ENCODE measurements around the gene C7orf57. TPM values are rescaled to one million over a fixed set of nuclear protein-coding genes. Genes with fewer than 3 reads are reported as not detected.

C7orf57 gene
- polyA plus RNA-seq, 1 donor: not detected

DNA sequence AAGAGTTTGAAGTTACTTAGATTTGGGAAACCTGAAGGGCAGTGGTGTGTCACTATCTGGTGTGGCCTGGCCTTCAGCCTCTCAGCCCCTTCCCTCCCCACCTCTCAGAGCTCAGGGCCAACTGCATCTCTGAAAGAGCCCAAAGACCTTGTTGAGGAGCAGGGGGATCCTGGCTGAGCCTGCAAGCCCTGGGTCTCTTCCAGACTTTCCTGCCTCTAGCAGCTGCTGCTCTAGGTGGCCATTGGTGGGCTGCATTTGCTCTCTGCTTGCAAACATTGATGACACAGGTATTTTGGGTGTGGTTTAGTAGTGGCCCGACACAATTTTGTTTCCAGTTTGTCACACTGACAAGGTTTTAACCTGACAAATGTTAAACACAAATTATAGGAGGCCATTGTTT lies 50.6 kb downstream of the C7orf57 start:
- no peak for DNase-seq

DNA sequence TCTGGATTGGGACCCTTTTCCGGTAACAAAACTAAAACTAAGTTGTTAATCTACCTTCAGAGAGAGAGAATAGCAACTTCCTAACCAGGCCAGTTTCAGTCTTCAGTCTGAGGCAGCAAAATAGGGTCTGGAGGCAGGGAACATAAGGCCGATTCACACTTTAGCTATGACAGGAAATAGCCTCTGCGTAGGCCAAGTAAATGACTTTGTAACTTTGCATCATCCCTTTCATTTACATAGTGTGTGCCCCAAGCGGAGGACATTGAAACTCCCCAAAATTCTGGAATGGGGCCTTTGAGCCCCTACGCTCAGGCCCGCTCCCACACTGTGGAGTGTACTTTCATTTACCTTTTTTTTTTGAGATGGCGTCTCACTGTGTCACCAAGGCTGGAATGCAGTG lies 52.0 kb downstream of the C7orf57 start:
- no peak for DNase-seq

DNA sequence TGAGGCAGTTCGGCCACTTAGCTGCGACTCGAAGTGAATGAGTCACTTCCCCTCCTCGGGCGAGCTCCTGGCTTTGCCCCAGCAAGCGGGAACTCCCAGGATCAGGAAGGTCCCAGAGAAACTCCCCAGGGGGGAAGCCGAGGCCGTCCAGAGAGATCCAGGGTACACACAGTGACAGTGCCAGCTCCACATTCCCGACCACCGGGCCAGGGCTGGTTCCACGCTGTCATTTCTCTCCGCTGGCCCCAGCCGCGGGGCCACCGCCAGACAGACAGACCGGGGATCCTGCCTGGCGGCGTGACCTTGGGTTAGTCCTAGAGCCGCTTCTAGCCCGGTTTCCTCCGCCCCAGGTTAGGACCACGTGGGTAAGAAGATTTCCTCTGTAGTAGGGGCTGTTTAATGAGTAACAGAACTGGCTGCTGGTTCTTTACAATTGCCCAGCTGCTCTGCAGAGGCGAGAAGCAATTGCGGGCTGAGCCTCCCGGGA lies 53.3 kb downstream of the C7orf57 start:
- DNase-seq: peak; percentile 42

DNA sequence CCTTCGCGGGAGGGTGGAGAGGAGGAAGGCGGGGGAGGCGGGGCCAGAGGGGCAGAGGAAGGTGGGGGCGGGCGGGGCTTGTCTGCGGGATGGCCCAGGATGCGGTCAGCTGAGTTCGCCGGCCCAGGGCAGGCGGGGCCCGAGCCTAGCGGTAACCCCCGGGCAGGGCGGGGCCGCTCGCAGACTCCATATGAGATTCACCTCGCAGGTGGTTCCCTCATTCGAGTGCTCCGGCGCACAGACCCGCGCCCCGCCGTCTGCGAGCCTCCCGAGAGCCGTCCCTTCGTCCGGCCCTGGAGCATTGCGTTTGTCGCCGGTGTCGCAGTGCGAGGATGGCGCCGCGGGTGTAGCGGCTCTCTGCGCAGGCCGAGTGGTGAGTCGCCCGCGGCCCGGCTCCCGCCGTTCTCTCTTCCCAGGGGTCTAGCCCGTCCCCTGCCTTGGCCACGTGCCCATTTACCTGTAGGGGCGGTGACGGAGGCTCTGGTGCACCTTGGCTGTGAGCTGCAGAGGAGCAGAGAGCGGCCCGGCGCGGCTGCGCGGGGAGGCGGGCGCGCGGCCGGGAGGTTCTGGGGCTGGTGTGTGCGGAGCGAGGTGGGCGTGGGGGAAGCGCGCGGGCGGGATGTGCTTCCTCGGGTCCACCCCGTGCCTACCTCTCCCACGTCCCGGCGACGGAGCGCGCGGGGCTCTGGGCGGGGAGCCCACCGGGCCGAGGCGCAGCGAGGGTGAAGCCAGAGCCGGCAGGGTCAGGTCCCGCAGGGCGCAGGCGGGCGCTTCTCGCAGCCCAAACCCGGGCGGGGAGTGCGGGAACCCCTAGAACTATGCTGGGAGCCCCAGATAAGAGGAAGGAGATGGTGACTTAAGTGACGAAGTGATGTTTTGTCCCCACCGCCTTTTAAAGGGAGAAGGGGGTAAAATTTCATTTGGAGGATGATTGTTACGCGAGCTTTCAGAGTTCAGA lies 54.0 kb downstream of the C7orf57 start, which contains the start of gene UPP1:
UPP1 (plus strand) TSS at position 220 of the 958 bp plus-strand sequence. CDS start 5,519 bp downstream, outside the sequence.
- DNase-seq: peak; percentile 19

DNA sequence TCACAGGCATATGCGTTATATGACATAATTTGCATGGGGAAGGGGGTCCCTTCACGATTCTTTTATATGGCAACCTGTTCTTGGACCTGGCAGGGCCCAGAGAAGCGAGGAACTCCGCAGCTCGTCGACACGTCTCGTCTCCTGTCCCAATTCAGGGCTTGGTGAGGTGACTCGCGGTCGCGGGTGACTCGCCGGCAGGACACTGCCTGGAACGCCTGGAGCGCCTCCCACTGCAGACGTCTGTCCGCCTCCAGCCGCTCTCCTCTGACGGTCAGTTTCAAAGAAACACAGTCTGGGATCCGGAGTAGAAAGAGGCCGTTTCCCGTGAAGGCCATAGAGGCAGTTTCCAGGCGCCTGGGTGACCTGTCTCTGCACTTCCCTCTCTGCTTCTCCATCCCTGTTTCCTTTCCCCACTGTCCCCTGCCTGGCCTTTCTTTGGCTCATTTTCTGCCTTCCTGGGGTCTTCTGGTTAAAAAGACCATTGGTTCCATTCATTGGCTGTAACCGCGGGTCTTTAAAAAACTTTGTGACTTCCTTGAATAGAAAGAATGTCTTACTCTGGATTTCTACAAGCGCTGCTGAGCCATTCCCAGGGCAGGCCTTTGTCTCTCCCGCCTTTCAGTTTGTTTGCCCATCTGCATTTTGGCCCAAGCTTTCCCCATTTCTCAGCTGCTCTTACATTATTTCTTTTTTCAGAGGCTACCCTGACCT lies 54.9 kb downstream of the C7orf57 start:
- peak; percentile 14 for DNase-seq

DNA sequence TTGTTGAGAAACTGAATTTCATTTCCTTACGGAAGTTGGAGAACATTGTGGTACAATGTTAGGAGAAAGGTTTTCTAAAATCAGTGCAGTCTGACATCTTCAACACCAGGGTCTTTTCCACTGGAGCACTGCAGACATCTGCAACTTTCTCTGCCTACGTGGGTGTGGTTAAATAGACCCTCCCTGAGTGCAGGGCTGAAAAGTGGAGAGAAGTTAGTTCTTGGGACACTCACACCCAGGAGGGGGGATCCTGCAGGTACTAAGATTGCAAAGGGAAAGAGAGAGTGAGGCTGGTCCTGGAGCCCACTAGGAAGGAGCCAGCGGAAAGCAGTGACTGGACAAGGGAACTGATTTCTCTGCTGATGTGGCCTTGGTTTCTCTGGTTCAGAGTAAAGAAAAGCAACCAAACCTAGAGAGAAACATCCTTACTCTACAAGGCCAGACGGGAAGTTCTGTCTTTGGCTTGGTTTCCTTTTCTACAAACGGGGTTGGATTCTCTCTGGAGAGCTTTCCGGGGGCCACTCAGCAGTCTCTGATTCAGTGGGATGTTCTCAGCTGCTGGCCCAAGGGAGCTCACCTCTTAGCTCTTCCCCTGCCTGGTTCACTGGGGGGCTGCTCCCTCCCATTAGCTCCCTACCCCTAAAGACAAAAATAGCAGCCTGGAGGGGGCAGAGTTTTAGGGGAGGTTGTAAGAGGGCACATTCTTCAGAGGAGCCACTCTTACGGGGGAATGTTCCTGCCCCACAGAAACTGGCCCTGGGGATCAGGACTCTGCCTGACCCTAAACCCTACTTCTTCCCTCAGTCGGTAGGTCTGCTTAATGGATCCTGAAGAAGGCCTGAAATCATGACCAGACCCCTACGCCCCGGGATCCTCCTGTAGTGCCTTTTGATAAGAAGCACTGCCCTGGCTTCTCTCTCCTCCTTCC lies 56.4 kb downstream of the C7orf57 start:
- no peak for DNase-seq

DNA sequence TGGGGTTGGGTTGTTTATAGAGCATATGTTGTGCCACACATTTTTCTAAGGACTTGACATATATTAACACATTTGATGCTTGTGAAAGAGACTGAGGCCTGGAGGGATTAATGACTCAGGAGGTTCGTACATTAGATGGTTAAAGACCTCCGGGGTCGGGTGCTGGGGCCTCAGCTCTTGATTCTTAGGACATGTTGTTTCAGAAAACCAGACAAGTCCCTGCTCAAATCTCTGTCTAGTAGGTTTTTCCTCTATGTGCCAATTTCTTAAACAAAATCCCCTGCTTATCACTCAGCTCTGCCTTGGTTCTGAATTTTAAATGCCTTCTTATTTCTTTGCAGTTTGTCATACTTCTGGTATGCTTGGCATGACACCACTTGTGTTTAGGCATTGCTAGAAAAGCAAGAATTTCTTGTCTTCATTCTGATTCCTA lies 59.5 kb downstream of the C7orf57 start:
- no peak for DNase-seq

DNA sequence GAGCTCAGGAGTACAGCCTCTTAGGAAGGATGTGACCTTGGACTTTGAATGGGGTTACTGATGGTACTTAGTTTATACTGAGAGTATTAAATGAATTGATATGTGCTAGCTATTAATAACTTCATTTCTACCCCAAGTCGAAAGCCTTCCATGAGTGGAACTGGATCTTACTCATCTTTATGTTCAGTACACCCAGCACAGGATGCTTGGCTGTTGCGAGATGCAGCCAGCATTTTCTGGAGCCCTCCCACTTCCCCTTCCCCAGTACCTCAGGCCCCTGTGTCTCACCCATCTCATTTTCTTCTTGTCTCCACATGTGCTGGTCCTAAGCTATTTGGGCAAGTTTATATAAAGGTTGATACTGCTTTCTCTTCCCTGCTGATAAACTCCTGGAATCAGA lies 60.9 kb downstream of the C7orf57 start:
- DNase-seq: no peak

DNA sequence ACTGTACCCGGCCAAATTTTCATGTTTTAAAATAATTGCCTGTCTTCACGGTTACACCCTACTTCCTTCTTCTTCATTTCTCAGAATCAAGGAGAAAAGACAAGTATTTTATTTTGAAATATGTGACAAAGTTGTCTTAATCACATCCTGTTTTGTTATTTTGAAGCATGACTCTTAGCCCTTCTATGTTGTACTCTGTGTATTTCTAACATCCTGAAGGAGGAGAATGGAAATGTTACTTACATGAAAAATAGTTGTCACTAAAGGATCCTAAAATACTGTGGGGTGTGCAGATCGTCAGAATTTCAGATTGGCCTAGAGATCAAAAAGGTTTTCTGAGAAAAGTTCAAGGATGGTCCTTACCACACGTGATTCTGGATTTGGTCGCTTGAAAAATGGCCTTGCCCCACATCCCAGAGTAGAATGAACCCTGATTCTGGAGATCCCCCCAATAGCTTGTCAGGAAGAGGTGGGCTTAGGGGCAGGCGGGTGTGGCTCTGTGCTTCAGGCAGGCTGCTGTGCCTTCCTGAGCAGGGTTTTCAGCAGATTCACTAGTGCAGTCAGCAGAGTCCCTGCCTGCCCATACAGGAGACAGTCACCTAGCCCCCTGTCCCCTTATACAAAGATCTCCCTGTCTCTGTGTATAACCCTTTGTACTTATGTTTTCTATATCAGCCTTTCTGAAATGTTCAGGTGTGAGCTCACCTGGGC lies 62.3 kb downstream of the C7orf57 start:
- no peak for DNase-seq

DNA sequence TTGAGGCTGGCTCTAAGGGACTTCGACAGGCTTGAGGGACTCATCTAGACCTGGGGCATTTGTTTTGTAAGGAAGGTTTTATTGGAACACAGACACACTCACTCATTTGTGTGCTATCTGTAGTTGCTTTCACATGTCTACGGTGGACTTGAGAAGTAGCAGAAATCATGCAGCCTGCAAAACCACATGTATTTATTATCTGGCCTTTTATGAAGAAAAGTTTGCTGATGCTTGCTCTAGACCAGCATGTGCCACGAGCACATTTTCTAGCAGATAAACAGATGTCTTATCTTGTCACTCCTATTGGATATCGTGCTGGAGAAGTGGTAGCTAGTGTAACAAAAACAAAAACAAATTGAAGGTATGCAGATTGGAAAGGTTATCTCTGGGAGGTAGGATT lies 63.5 kb downstream of the C7orf57 start:
- DNase-seq: no peak

DNA sequence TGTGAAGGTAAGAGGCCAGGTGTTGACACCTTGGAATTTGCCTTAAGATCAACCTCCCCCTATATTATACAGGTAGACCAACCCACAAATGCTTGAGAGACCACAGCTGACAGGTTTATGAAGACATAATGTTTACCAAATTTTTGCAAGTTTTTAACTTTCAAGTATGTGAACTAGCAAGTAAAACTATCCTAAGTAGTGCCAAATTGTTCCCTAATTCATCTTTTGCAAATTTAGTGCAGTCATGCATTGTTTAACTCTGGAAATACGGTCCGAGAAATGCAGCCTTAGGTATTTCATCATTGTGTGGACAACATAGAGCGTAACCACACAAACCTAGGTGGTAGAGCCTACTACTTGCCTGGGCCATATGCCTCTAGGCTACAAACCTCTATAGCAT lies 64.4 kb downstream of the C7orf57 start:
- no peak for DNase-seq

DNA sequence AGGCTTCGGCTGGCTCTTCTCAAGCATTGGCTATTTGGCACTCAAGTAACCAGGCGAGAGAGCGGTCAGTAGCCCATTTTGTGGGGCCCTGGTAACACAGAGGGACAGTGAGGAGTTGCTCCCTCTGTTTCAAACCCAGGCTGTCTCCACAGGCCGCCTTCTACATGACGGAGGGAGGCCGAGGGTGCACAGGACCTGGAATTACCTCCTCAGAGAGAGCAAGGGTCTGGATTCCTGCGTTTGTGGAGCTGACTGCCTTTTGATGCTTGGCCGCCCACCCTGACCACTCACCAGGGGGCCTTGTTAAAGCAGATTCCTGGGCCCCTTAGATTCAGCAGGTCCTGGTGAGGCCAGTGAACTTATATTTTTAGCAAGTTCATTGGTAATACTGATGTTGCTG lies 66.0 kb downstream of the C7orf57 start:
- DNase-seq: no peak

DNA sequence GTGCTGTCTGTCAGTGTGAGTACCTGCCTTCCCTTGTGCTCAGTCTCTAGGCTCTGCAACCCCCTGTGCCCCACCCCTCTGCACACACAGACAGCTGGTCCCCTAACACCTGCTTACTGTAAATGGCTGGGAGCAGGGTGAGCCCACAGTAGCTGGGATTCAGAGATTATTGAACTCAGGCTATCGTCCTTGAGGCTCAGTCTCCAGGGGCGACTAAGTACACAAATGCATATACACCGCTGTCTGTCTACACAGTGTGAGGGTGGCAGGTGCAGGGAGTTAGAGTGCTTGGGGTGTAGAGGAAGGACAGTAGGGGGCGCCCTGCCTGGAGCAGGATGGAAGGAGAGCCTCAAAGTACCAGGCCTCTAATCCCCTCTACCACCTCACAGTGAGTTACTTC lies 66.6 kb downstream of the C7orf57 start:
- no peak for DNase-seq

DNA sequence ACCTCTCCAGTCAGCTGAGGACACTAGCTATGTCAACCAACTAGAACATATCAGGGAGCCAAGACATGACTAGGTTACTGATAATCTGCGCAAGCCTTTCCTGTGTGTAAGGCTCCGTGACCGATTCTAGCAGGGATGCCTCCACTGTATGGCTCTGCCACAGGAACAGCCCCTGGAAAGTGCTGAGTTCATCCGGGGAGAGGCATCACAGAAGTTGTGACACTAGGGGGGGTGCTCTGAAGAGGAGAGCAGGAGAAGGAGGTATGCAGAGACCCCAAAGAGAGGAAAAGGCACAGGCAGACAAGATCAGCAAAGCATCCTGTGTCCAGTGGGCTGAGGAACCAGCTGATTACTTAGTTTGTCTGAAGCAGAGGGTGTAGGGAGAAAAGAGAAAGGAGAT lies 67.2 kb downstream of the C7orf57 start:
- no peak for DNase-seq

DNA sequence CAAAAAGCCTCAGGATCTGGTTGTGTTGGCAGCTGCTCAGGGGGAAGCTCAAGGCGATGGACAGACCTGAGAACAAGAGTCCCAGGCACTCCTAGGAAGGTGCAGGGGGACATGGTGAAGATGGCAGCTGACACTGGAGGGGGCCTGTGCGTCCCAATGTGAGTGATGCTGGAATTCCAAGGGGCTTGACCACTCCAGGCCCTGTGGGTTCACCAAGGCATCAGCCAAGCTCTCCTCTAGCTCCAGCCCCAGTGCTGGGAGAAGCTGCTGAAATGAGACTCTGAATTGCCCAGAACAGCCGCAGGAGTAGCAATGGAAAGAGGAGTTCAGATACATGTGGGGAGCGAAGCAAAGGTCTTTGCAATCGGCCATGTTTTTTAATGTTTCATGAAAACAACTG lies 69.7 kb downstream of the C7orf57 start:
- no peak for DNase-seq

DNA sequence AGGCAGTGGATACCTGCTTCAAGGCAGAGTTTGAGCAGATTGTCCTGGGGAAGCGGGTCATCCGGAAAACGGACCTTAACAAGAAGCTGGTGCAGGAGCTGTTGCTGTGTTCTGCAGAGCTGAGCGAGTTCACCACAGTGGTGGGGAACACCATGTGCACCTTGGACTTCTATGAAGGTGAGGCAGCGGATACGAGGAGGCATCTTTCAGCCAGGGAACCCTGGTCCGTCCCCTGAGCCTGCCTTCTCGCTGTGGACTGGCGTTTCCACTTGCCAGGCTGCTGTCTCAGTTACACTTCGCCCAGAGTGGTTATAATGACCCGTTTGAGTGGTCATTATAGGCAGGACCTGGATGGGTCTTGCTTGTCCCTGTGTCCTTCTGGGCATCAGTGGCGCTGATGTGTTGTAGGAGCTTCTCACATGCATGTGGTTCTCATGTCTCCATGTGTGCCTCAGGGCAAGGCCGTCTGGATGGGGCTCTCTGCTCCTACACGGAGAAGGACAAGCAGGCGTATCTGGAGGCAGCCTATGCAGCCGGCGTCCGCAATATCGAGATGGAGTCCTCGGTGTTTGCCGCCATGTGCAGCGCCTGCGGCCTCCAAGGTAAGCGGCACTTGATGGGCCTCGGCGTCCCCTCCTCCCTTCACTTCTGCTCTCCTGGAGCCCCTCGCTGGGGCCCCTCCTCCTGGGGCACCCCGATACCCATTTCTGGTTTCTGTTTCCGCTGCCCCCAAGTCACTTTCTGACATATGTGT lies 71.7 kb downstream of the C7orf57 start:
- DNase-seq: no peak

DNA sequence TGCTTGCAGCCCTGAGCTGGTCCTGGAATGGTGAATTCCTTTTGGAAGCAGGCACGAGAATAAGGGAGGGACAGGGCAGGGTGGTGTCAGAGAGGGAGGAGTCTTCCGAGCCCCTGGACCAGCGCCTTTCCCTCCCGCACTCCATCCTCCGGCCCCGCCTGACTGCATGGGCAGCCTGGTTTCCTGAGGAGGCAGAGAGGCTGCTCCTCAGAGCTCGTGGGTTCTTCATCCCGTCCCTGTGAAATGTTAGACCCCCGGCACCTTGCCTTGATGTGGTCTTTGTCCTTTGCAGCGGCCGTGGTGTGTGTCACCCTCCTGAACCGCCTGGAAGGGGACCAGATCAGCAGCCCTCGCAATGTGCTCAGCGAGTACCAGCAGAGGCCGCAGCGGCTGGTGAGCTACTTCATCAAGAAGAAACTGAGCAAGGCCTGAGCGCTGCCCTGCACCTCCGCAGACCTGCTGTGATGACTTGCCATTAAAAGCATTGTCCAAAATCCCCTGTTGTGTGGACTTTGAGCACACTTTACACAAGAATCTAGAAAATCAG lies 72.7 kb downstream of the C7orf57 start:
- DNase-seq: no peak

DNA sequence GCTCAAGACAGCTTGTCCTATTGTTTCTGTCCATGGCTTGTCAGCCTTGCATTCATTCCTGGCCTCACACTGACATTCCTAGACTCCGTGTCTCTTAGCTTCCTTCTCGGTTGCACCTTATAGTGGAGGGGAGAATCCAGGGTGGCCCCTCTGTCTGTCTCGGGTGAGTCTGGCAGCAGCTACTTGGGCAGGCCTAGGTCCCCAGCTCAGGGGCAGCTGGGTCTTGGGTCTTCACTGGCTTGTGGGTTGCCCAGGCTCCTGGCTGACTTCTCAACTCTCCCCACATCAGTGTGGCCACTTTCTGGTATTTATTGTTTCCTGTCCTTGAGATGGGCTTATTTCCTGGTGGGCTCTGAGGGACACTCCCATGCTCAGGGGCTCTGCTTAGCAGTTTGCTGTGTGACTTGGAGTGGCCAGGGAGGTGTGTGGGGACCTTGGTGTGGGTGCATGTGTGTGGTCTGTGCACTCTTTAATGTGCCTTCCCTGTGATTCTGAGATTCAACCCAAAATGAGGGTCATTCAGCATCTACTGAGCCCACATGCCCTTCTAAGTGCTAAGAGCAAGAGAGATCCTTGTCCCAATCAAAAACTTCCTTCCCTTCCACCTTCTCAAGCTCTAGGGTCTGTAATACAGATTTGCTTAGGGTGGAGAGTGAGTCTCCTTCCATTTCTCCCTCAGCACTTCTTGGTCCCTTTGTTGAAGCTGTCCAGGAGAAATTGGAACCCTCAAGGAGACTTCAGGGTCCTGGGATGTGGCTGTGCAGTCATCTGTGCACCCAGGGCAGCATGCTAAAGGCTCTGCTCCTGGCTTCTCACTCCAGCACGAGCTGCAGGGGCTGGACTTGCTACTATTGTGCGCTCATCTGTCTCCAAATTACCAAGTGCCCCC lies 73.9 kb downstream of the C7orf57 start:
- no peak for DNase-seq

DNA sequence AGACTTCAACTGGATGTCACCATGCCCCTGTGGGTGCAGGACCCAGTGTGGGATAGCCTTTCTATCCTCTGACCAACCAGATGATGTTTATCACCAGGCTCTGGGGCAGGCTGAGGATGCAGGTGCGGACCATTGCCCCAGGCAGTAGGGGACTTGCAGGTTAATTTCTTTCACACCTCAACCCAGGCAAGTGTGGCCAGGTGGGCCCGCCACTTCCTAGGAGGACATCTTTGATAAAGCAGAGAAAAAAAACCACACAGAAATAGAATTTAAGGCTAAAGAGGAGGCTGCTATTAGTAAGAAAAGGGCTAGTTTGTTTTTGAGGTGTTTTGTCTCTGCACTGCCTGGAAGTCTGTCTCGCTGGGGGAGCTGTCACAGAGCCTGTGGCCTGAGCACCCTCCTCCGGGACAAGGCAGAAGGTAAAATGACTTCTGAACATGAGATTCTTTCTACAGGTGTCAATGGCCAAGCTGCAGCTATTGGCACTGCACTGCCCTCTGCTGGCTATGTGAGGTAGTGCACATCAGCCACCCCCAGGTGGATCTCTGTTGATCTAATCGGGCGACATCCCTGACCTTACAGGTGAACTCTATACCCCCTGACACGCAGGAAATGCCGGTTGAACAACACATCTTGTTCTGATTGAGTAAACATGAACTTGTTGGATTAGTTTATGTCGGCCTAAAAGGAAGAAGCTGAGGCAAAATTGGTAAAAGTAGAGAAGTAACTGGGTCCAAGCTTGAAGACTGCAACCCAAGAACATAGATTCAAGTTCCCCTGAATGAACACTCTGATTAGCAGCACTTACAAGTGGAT lies 74.7 kb downstream of the C7orf57 start:
- DNase-seq: peak; percentile 57
